Gastrocnemius medialis (tissue), 4 donors: ENCODE measurements around the gene PTGDS. TPM values are rescaled to one million over a fixed set of nuclear protein-coding genes. Genes with fewer than 3 reads are reported as not detected.
A peak's percentile ranks its signal among the peaks of the same experiment; 100 is the strongest.

Source experiments
- ATAC-seq, 2 donors: fragments of 150-250 bp; one replicate each; pipeline ENCODE4 v1.9.1; 2016
- DNase-seq, 2 donors: peaks; one replicate each; pipeline ENCODE4 v3.0.0-alpha.2; 2019
- H3K27ac ChIP-seq, 4 donors: fragments of 200-600 bp; sonication (generic); 1 replicate in 1 of 4; 2 replicates in 3 of 4; pipeline ENCODE4 v1.5.1; 2016 to 2018; ENCODE audit warnings: mild to moderate bottlenecking in 2 of 4, moderate library complexity in 1 of 4
- H3K27me3 ChIP-seq, 3 donors: fragments of 200-600 bp; sonication (generic) in 2 of 3; 1 replicate in 1 of 3; 2 replicates in 2 of 3; pipeline versions ENCODE4 v1.5.1 to v1.6.0; 2016 to 2019; ENCODE audit warnings: mild to moderate bottlenecking in 1 of 3, moderate library complexity in 1 of 3
- H3K36me3 ChIP-seq, 2 donors: fragments of 200-600 bp; sonication (generic) in 1 of 2; one replicate each; pipeline ENCODE4 v1.5.1; 2017 to 2018
- H3K4me1 ChIP-seq, 2 donors: fragments of 200-600 bp; sonication (generic) in 1 of 2; one replicate each; pipeline ENCODE4 v1.5.1; 2016 to 2017; ENCODE audit warnings: mild to moderate bottlenecking in 2 of 2
- H3K4me3 ChIP-seq, 4 donors: fragments of 200-600 bp; sonication (generic) in 3 of 4; 1 replicate in 1 of 4; 2 replicates in 3 of 4; pipeline ENCODE4 v1.5.1; 2016 to 2019; ENCODE audit warnings: mild to moderate bottlenecking in 2 of 4
- H3K9me3 ChIP-seq, 3 donors: fragments of 200-600 bp; sonication (generic) in 2 of 3; 1 replicate in 1 of 3; 2 replicates in 2 of 3; pipeline ENCODE4 v1.5.1; 2016 to 2019
- POLR2A ChIP-seq, 2 donors: fragments of 450-650 bp; IDR thresholded peaks; one replicate each; pipeline ENCODE4 v1.6.1; 2017; ENCODE audit warnings: antibody characterized with exemption in 2 of 2, mild to moderate bottlenecking in 2 of 2, moderate library complexity in 2 of 2
- in situ Hi-C, 4 donors: fragments of 200-750 bp; cut with MboI; loops; one replicate each; pipeline versions ENCODE4 v1.15.0 to v1.8.0; 2017; ENCODE audit warnings: low sequenced_read_pairs in 4 of 4
- intact Hi-C: fragments of 100-400 bp; cut with DNase I; formaldehyde crosslinking; loops from one replicate; pipeline ENCODE4 v1.15.1; 2023; ENCODE audit warnings: low total_unique reads
- total RNA-seq, 4 donors: library from RNA; depleted of rRNA; stranded (reverse); fragments of >200 nt; gene quantifications; one replicate each; pipeline versions ENCODE4 v1.1.0 to v1.2.3, GENCODE V29; 2016
- TF ChIP-seq, protein P1 (sequence below), 5 experiments: fragments of 450-650 bp in 3 of 5; fragments of 200-600 bp in 2 of 5; sonication (generic) in 2 of 5; IDR thresholded peaks in 4 of 5; conservative IDR thresholded peaks in 1 of 5; 1 replicate in 4 of 5; 2 replicates in 1 of 5; pipeline ENCODE4 v1.5.1; 2016 to 2019; ENCODE audit warnings: antibody characterized with exemption in 5 of 5, mild to moderate bottlenecking in 3 of 5, moderate library complexity in 3 of 5

Gene PTGDS
- total RNA-seq, 4 donors from 2014 or later, result 2.3 to 35.2 (median 27.0) TPM

DNA sequence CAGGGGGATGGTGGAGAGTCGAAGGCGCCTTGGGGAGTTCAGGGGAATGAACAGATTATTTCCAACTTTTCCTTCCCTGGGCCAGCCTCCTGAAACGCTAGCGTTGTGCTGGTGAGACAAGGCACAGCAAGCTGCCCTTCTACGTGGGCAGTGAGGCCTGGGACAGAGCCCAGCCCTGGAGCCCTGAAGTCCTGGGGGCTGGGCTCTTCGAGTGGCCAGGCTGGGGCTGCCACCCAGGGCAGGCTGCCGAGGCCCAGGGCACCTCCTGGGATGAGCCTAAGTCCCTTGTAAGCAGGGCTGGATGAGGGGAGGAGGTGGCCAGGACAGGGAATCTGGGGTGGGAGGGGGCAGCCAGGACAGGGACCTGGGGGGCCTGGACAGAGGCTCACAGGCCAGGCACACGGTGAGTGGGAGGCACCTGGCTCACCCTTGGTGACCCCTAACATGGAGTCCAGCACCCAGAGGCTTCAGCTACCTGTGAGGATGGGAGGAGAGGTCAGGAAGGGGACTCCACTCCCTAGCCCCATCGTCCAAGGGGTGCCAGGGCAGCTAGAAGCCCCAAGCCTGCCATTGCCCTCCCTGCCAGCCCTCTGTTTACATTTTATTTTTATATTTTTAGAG is 26.5 kb upstream of the PTGDS start:
- TF ChIP-seq POLR2A (IDR thresholded peaks at IDR 0.05), result no peak
- TF ChIP-seq, protein P1, sequence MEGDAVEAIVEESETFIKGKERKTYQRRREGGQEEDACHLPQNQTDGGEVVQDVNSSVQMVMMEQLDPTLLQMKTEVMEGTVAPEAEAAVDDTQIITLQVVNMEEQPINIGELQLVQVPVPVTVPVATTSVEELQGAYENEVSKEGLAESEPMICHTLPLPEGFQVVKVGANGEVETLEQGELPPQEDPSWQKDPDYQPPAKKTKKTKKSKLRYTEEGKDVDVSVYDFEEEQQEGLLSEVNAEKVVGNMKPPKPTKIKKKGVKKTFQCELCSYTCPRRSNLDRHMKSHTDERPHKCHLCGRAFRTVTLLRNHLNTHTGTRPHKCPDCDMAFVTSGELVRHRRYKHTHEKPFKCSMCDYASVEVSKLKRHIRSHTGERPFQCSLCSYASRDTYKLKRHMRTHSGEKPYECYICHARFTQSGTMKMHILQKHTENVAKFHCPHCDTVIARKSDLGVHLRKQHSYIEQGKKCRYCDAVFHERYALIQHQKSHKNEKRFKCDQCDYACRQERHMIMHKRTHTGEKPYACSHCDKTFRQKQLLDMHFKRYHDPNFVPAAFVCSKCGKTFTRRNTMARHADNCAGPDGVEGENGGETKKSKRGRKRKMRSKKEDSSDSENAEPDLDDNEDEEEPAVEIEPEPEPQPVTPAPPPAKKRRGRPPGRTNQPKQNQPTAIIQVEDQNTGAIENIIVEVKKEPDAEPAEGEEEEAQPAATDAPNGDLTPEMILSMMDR (IDR thresholded peaks at IDR 0.05 in 4 of 5, conservative IDR thresholded peaks at IDR 0.05 in 1 of 5), result no peak
- H3K27ac ChIP-seq, result peak overlapping the region; percentile 85 to 91 (median 87)
- in situ Hi-C loops, result no loop called here
- DNase-seq (no peak), ATAC-seq (peak; percentile 14 to 22)
- no peaks in the 10 kb centered on the region for H3K9me3 ChIP-seq
- no peaks in the 10 kb centered on the region for H3K36me3 ChIP-seq
- H3K4me3 ChIP-seq, result peak overlapping the region; percentile 67 to 82 (median 79)
- H3K27me3 ChIP-seq, result no peaks in the 10 kb centered on the region
- intact Hi-C loops, result loop anchor here (2.0 kb wide), 2 partner anchors 42 to 64 kb away; partner anchors contain the start of genes PAXX and TRAF2
- peaks cover 6 to 25% of the 10 kb centered on the region in 2 donors for H3K4me1 ChIP-seq

DNA sequence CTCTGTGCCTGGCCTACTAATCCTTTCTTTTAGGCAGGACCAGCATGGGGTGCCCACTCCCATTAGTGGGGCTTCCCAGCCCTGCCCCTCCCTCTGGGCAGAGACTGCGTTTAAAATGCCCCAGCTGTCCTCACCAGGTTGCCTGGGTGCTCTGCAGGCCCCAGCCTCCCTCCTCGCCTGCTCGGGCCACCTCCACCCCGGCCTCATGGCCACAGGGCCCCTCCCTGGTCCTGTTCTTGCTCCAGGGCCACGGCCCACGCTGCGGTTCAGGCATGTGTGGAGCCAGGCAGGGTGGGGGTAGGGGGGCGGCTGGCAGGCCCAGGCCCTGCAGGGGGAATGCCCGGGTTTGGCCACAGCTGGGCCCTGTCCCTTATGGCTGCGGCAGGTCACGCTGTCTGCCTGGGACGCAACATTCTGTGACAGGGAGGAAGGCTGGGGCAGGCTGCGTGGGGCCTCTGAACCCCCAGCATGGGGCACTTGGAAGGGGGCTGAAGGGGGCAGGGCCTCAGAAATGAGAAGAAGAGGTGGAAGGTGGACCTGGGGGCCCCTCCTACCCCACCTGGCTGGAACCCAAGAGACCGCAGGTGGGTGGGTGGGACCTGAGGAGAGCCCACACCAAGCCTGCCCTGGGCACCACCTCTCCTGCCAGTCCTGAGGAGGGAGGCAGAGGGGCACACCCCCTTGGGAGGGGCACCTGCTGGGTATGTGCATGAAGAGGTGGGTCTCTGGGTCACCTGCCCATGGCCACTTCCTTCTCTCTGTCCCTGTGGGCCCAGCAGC is 25.6 kb upstream of the PTGDS start, which contains the start of gene LCN12:
Gene LCN12 (plus strand): TSS at position 733 of the 780 bp plus-strand sequence. CDS start 55 bp downstream, outside the sequence.
- TF ChIP-seq POLR2A (IDR thresholded peaks at IDR 0.05), result no peak
- TF ChIP-seq, protein P1 (IDR thresholded peaks at IDR 0.05 in 4 of 5, conservative IDR thresholded peaks at IDR 0.05 in 1 of 5), result no peak
- Histone ChIP-seq H3K36me3 (no peaks in the 10 kb centered on the region), H3K9me3 (no peaks in the 10 kb centered on the region), H3K27ac (peak within 1 kb of the TSS in 2 of 4 donors; percentile 89 to 91), H3K27me3 (no peaks in the 10 kb centered on the region), H3K4me3 (no peak within 1 kb of the TSS), H3K4me1 (peaks cover 6 to 22% of the 10 kb centered on the region in 2 donors)
- ATAC-seq, result no peak
- intact Hi-C loops (loop anchor here (2.0 kb wide), 2 partner anchors 41 to 65 kb away; partner anchors contain the start of genes PAXX and TRAF2), in situ Hi-C loops (no loop called here)
- DNase-seq, result no peak

DNA sequence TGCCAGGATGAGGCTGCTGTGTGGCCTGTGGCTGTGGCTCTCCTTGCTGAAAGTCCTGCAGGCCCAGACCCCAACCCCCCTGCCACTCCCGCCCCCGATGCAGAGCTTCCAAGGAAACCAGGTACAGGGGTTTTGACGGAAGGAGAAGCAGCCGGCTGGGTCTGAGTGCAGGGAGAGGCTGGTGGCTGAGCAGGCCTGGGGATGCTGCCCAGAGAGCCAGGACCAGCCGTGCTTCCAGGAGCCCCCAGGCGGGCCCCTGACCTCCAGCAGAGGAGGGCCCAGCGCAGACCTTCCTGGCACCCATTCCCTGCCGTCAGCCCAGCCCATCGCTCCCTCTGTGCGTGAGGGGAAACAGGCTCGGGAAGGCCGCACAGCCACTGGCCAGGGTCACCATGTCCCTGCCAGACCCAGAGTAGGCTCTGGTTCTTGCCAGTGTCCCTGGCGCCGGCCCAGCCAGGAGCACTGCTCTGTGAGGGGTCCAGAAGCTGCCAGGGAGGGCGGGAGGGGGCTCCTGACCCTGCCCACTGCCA is 24.9 kb upstream of the PTGDS start:
- intact Hi-C loops, result no loop called here
- no peaks in the 10 kb centered on the region for H3K27me3 ChIP-seq
- no peak for DNase-seq
- no peak for TF ChIP-seq POLR2A (IDR thresholded peaks at IDR 0.05)
- TF ChIP-seq, protein P1 (IDR thresholded peaks at IDR 0.05 in 4 of 5, conservative IDR thresholded peaks at IDR 0.05 in 1 of 5), result no peak
- in situ Hi-C loops, result no loop called here
- no peak for ATAC-seq
- no peaks in the 10 kb centered on the region for H3K9me3 ChIP-seq
- peaks cover 4 to 16% of the 10 kb centered on the region in 2 donors for H3K4me1 ChIP-seq
- no peaks in the 10 kb centered on the region for H3K36me3 ChIP-seq
- H3K27ac ChIP-seq, result no peak overlapping the region
- H3K4me3 ChIP-seq, result no peak overlapping the region

DNA sequence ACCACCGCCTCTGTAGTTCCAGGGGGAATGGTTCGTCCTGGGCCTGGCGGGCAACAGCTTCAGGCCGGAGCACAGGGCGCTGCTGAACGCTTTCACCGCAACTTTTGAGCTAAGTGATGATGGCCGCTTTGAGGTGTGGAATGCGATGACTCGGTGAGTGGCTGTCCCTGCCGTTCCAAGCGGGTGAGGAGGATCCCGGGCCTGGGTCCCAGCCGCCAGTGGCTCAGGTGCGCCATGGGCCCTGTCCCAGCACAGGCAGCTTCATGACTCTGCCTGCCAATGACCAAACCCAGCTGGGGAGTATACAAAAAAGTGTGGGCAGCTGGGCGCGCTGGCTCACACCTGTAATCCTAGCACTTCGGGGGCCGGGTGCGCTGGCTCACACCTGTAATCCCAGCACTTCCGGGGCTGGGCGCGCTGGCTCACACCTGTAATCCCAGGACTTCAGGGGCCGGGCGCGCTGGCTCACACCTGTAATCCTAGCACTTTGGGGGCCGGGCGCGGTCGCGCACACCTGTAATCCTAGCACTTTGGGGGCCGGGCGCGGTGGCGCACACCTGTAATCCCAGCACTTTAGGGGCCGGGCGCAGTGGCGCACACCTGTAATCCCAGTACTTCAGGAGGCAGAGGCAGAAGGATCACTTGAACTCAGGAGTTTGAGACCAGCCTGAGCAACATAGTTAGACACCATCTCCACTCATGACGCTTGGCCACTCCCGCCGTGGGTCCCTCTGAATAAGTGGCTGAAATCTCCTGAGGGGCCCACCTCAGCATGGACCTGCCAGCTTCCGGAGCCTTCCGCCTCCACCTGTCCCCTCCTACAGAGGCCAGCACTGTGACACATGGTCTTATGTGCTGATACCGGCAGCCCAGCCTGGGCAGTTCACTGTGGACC is 24.2 kb upstream of the PTGDS start:
- intact Hi-C loops (no loop called here), in situ Hi-C loops (no loop called here)
- TF ChIP-seq POLR2A (IDR thresholded peaks at IDR 0.05), result no peak
- TF ChIP-seq, protein P1 (IDR thresholded peaks at IDR 0.05 in 4 of 5, conservative IDR thresholded peaks at IDR 0.05 in 1 of 5), result no peak
- Histone ChIP-seq H3K4me3 (no peak overlapping the region), H3K9me3 (no peaks in the 10 kb centered on the region), H3K27me3 (no peaks in the 10 kb centered on the region), H3K27ac (no peak overlapping the region), H3K36me3 (no peaks in the 10 kb centered on the region), H3K4me1 (peaks cover 0 to 14% of the 10 kb centered on the region in 2 donors)
- no peak for DNase-seq
- no peak for ATAC-seq
